Fibroblast of lung (primary cell): ENCODE results near the gene HAO2. TPM values are rescaled to one million over a fixed set of nuclear protein-coding genes. Genes with fewer than 3 reads are reported as not detected.
"Not testable (repeated sequence)": the region's sequence is repeated elsewhere in the genome, so short reads cannot be mapped to it uniquely, and the experiment has no call there.

ENCODE experiments used
- DNase-seq, 2 donors: peaks; one replicate each; pipeline versions ENCODE4 v3.0.0 to v3.0.0-alpha.2; 2010; ENCODE audit warnings: low read depth in 2 of 2
- H2AFZ ChIP-seq: 2 replicates; pipeline ENCODE4 v1.5.1; 2012; ENCODE audit warnings: low read length, control low read depth, inconsistent platforms
- H3K27ac ChIP-seq: 2 replicates; pipeline ENCODE4 v1.5.1; 2011; ENCODE audit warnings: low read length, control low read depth; ENCODE audit not compliant: insufficient read depth
- H3K27me3 ChIP-seq: 2 replicates; pipeline ENCODE4 v1.5.1; 2011; ENCODE audit warnings: mild to moderate bottlenecking, low read length; ENCODE audit not compliant: control insufficient read depth, insufficient read depth
- H3K36me3 ChIP-seq: 2 replicates; pipeline ENCODE4 v1.5.1; 2011; ENCODE audit warnings: low read length; ENCODE audit not compliant: control insufficient read depth, insufficient read depth
- H3K4me1 ChIP-seq: 2 replicates; pipeline ENCODE4 v1.5.1; 2011; ENCODE audit warnings: low read length; ENCODE audit not compliant: control insufficient read depth, insufficient read depth; ENCODE audit errors: extremely low read depth
- H3K4me2 ChIP-seq: 2 replicates; pipeline ENCODE4 v1.5.1; 2011; ENCODE audit warnings: low read length, control low read depth; ENCODE audit not compliant: insufficient read depth; ENCODE audit errors: extremely low read depth
- H3K4me3 ChIP-seq, 4 experiments: fragments of 200-600 bp in 1 of 4; sonication (generic) in 1 of 4; replicated peaks in 1 of 4; 2 replicates each; pipeline ENCODE4 v1.5.1; 2011 to 2016; ENCODE audit warnings: low read length in 4 of 4, low read depth in 3 of 4, mild to moderate bottlenecking in 3 of 4, control low read depth in 2 of 4, inconsistent platforms in 1 of 4, mixed read lengths in 1 of 4; ENCODE audit not compliant: insufficient read depth in 1 of 4; ENCODE audit errors: control extremely low read depth in 1 of 4
- H3K79me2 ChIP-seq: 2 replicates; pipeline ENCODE4 v1.5.1; 2012; ENCODE audit warnings: mild to moderate bottlenecking, low read length, inconsistent platforms; ENCODE audit not compliant: control insufficient read depth, insufficient read depth
- H3K9ac ChIP-seq: 2 replicates; pipeline ENCODE4 v1.5.1; 2011; ENCODE audit warnings: mild to moderate bottlenecking, low read length, control low read depth; ENCODE audit not compliant: insufficient read depth
- H3K9me3 ChIP-seq: 2 replicates; pipeline ENCODE4 v1.5.1; 2012; ENCODE audit warnings: low read depth, low read length; ENCODE audit not compliant: control insufficient read depth, insufficient read depth
- H4K20me1 ChIP-seq: 2 replicates; pipeline ENCODE4 v1.5.1; 2011; ENCODE audit warnings: low read length; ENCODE audit not compliant: control insufficient read depth, insufficient read depth; ENCODE audit errors: extremely low read depth
- CTCF ChIP-seq, 2 donors: IDR thresholded peaks in 1 of 2; conservative IDR thresholded peaks in 1 of 2; 1 replicate in 1 of 2; 2 replicates in 1 of 2; pipeline ENCODE4 v1.5.1; 2011 to 2012; ENCODE audit warnings: low read length in 2 of 2, control low read depth in 1 of 2, inconsistent platforms in 1 of 2, low read depth in 1 of 2, mild to moderate bottlenecking in 1 of 2
- EZH2 ChIP-seq: IDR thresholded peaks from 2 replicates; pipeline ENCODE4 v1.5.1; 2012; ENCODE audit warnings: low read length, control low read depth, mild to moderate bottlenecking; ENCODE audit errors: missing control alignments
- polyA plus RNA-seq, 2 donors: library from polyadenylated mRNA; depleted of rRNA in 1 of 2; stranded (reverse) in 1 of 2; unstranded in 1 of 2; fragments of >200 nt; gene quantifications; 2 replicates each; pipeline ENCODE4 v1.2.1, GENCODE V29; 2011 to 2012; ENCODE audit warnings: missing spikeins in 1 of 2
- total RNA-seq: library from RNA; depleted of rRNA; stranded (reverse); fragments of >200 nt; gene quantifications from 2 replicates; pipeline ENCODE4 v1.2.1, GENCODE V29; 2014

HAO2 gene
- total and polyA plus RNA-seq, 2 donors (not counting 1 experiment from before 2014, with no cell fraction given) = not detected

- DNase-seq = no peak
- no peaks in the 10 kb centered on the region for H3K36me3 ChIP-seq
- H4K20me1 ChIP-seq = no peaks in the 10 kb centered on the region
- H3K27ac ChIP-seq = no peak overlapping the region
- H3K4me3 ChIP-seq = no peak overlapping the region
- no peaks in the 10 kb centered on the region for H3K27me3 ChIP-seq
- H3K4me1 ChIP-seq = no peaks in the 10 kb centered on the region
- no peaks in the 10 kb centered on the region for H3K9me3 ChIP-seq
- no peak overlapping the region for H3K9ac ChIP-seq
- TF ChIP-seq CTCF (conservative IDR thresholded peaks at IDR 0.05 in 1 of 2, IDR thresholded peaks at IDR 0.05 in 1 of 2; ENCODE audit: low read depth in 1 of 2, low read length in 2 of 2) (no peak), EZH2 (no peak)
- no peaks in the 10 kb centered on the region for H3K79me2 ChIP-seq
- H2AFZ ChIP-seq = no peak overlapping the region
- H3K4me2 ChIP-seq = no peak overlapping the region
Observed at GRCh38 chr1:119332622-119333021, 36.0 kb upstream of the HAO2 start.

GRCh38 chr1:119333163-119333896, 35.3 kb upstream of the HAO2 start:
- TF ChIP-seq CTCF (conservative IDR thresholded peaks at IDR 0.05 in 1 of 2, IDR thresholded peaks at IDR 0.05 in 1 of 2; ENCODE audit: low read depth in 1 of 2, low read length in 2 of 2) (no peak), EZH2 (no peak)
- Histone ChIP-seq H3K4me2 (no peak overlapping the region), H3K27ac (no peak overlapping the region), H2AFZ (no peak overlapping the region), H3K36me3 (no peaks in the 10 kb centered on the region), H3K4me1 (no peaks in the 10 kb centered on the region), H3K9me3 (no peaks in the 10 kb centered on the region), H3K4me3 (no peak overlapping the region), H3K9ac (no peak overlapping the region), H4K20me1 (no peaks in the 10 kb centered on the region), H3K27me3 (no peaks in the 10 kb centered on the region), H3K79me2 (no peaks in the 10 kb centered on the region)
- no peak for DNase-seq

- not testable (repeated sequence) for H3K4me2 ChIP-seq, H3K9ac ChIP-seq, H3K27ac ChIP-seq, H3K27me3 ChIP-seq, H3K36me3 ChIP-seq, DNase-seq, H4K20me1 ChIP-seq, H3K9me3 ChIP-seq, H2AFZ ChIP-seq, H3K4me1 ChIP-seq, H3K79me2 ChIP-seq, H3K4me3 ChIP-seq
Observed at GRCh38 chr1:119333897-119334250, 34.7 kb upstream of the HAO2 start.
